Activated CD4-positive, alpha-beta T cell treated with anti-CD3 and anti-CD28 coated beads, Interleukin-2, amount 50 U/mL, for 1 hour (primary cell): ENCODE data around the gene APCDD1L.

ENCODE experiments used
- DNase-seq: peaks from one replicate; pipeline ENCODE4 v3.0.0-alpha.2; 2020

APCDD1L gene

GRCh38 chr20:58515233-58516212 is at the start of gene APCDD1L:
Gene APCDD1L (minus strand): TSS chr20:58515399. CDS start chr20:58514707, 692 bp downstream.
- DNase-seq: no peak

- DNase-seq: no peak
These were observed 44.1 kb upstream of the APCDD1L start for GRCh38 chr20:58559368-58559729.

DNA sequence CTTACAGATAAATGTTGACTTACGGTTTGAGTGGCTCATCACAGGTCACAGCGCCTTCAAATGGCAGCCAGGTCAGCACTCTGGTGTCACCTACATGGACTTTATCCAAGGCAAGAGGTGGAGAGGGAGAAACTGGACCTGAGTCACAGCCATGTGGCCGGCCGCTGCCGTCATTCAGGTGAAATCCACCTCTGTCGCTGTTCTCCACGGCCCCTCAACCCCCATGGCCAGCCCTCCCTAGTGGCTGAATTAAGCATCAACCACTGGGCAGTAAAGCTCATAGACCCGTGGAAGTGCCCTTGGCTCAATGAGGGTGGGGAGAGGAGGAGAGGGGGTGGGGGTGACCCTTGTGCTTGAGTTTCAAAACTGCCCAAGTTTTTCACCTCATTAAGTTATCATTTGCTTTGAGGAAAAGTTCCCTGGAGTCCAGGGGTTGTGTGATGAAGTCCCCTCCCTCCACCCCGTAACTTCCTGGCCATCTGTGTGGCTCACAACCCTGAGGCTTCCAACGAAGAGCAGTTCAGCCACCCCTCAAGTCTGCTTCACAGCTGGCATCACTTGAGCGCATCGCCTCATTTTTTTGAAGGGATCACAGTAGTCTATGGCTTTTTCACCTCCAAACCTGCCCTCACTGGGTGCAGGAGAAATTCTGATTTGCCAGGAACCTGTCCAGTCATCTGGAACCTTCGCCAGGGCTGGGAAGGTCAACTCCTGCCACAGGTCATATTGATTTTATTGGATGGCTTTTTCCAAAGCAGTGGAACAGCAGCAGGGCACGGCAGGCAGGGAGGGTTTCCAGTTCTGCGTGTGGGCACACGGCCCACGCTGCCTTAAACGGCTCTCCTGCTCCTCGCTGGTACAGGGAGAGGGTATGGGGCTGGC is 43.5 kb upstream of the APCDD1L start:
- no peak for DNase-seq

- no peak for DNase-seq
These were observed 42.6 kb upstream of the APCDD1L start for GRCh38 chr20:58557733-58558342.

- DNase-seq: no peak
These were observed 41.8 kb upstream of the APCDD1L start for GRCh38 chr20:58556961-58557360.

DNA sequence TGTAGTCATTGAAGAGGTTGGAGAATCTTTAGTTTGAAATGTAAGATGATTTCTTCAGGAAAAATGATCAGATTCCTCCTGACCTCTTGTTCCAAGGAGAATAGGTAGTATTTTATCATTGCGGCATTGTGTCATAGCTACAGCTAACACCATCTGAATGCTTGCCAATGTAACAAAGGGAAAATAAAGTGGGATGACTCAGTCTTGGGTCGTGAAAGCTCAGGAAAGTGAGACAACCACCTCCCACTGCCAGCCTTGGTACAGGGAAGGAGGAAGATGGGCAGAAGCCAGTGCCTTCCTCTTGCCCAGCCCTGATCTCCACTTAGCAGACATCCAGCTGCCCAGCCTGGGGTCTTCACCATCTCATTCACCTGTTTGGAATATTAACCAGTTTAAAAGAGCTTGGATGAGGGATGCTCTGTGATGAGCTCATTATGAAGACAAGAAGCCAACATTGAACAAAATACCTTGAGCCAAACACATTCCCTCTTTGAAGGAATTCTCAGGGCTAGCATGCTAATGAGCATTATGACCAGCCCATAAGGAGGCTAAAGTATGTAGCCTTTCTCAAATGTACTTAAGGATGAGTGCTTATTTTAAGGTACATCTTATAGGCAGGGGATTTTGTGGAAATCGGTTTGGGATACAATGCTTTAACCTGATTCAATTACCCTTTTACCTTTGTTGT is 40.0 kb upstream of the APCDD1L start:
- no peak for DNase-seq

GRCh38 chr20:58554541-58554940 is 39.3 kb upstream of the APCDD1L start:
- no peak for DNase-seq

- no peak for DNase-seq
These were observed 38.6 kb upstream of the APCDD1L start for GRCh38 chr20:58553841-58554240.

DNA sequence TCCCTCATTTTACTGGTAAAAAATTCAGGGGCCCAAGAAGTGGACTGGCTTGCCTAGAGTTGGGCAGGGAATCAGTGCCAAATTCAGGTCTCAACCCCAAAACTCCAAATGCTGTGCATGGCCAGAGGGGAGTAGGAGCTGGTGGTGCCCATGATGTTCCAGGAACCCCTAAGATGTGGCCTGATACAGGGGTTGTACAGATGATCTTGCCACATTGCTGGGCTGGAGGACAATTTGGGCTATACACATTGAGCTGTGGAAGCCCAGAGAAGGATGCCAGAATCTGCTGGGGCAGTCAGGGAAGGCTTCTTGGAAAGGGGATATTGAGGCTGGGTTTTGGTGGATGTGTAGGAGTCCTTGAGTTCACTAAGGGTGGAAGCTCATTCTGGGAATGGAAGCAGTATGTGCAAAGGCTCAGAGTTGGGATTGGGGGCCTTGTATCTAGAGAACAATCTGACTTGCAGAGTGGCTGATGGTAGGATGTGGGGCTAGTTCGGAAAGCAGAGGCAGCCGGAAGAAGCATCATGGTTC is 38.0 kb upstream of the APCDD1L start:
- DNase-seq: no peak

GRCh38 chr20:58552366-58552934 is 37.3 kb upstream of the APCDD1L start:
- DNase-seq: no peak

GRCh38 chr20:58551631-58552030 is 36.4 kb upstream of the APCDD1L start:
- DNase-seq: no peak

- DNase-seq: no peak
These were observed 35.3 kb upstream of the APCDD1L start for GRCh38 chr20:58550275-58551059.

- DNase-seq: no peak
These were observed 34.3 kb upstream of the APCDD1L start for GRCh38 chr20:58549231-58550209.

GRCh38 chr20:58547623-58548475 is 32.6 kb upstream of the APCDD1L start:
- DNase-seq: no peak

- DNase-seq: no peak
These were observed 31.8 kb upstream of the APCDD1L start for GRCh38 chr20:58546756-58547622.

DNA sequence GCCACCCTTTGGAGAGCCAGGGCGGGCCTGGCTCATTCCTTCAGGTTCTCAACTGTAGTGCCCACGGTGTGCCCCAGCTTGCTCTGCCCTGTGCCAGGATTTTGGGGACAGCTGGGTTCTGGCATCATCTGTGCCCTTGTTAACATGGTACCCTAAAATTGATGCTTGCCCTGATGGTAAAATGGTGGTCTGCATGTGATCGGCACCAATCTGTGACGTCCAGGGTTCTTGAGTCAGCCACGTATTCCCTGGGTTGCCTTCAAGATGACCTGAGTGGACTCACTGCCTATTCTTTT is 31.2 kb upstream of the APCDD1L start:
- no peak for DNase-seq

DNA sequence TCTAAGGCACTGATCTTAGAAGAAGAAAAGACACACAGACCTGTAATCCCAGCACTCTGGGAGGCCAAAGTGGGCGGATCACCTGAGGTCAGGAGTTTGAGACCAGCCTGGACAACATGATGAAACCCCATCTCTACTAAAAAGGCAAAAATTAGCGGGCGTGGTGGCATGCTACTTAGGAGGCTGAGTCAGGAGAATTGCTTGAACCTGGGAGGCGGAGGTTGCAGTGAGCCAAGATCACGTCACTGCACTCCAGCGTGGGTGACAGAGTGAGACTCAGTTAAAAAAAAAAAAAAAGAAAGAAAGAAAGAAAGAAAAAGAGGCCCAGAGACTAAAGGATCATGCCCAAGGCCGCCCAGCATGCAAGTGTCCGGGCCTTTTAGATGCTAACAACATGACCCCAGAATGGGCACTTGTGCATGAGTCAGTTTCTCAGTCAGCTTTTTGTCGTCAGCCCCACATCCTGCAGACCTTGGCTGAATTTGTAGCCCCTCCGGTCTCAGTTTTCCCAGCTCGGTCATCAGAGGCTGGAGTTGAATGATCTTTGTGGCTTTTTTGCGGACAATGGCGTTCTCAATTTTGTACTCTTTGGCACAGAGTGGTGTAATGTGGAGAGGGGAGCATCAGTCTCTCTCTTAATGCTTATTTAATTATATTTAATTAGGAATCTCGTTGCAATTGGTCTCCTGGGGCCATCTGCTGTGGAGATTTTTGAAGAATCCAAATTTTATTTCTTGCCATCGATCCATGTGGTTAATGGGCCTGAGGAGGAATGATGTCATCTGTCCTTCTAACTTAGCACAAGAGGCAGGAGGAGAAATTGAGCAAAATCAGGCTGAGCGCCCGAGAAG is 30.6 kb upstream of the APCDD1L start:
- DNase-seq: no peak
